ENCODE results near the gene KLK14.

The KLK14 gene

DNA sequence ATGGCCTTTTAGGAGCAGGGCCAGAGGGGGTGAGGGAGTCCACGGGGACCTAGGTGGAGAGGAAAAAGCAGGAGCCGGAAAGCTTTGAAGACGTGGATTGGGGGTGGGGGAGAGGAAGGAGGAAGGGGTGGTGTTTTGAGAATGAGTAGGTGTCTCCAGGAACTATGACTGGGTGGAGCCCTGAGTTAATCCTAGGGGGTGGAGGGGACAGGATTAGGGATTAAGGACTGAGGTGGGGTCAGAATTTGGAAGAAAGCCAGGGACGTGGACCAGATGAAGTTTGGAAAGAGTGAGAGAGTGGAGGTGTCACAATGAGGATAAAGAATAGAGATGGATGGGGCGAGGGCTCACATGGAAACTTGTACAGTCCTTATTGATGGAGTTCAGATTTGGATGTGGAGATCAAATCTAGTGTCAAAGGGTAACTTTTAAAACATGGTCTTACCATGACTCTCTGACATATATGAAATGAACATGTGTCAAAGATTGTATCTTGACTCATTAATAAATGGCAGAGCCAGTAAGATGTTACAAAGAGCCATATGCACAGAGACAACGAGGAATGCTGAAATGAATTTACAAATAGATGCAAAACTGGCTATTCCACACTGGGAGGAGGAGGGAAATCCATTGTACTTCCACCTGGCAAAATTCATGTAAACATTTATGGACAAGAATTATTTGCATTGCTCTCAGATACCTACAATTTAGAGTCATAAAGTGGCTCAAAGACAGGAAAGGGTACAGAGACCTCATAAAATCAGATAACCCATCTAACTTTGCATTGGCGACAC, 16.1 kb downstream of the KLK14 start:
- no peak overlapping the region for H3K27ac ChIP-seq (ENCODE audit: low read depth, low read length)
- H3K36me3 ChIP-seq (ENCODE audit: control insufficient read depth, insufficient read depth, low read length), result no peaks in the 10 kb centered on the region
- peaks cover 7% of the 10 kb centered on the region; the same call in 1 of the 2 replicates for H3K4me1 ChIP-seq (ENCODE audit: control insufficient read depth, insufficient read depth, low read length)
- no peak overlapping the region for H3K9ac ChIP-seq (ENCODE audit: low read depth, low read length)
- H3K9me3 ChIP-seq (ENCODE audit: control insufficient read depth, insufficient read depth, low read length), result no peaks in the 10 kb centered on the region
- H3K27me3 ChIP-seq (ENCODE audit: control insufficient read depth, insufficient read depth, low read length), result no peaks in the 10 kb centered on the region
- H3K4me3 ChIP-seq (ENCODE audit: low read depth, low read length), result no peak overlapping the region

- H3K9me3 ChIP-seq (ENCODE audit: control insufficient read depth, insufficient read depth, low read length), result no peaks in the 10 kb centered on the region
- no peaks in the 10 kb centered on the region for H3K36me3 ChIP-seq (ENCODE audit: control insufficient read depth, insufficient read depth, low read length)
- peaks cover 7% of the 10 kb centered on the region; the same call in 1 of the 2 replicates for H3K4me1 ChIP-seq (ENCODE audit: control insufficient read depth, insufficient read depth, low read length)
- H3K27ac ChIP-seq (ENCODE audit: low read depth, low read length), result peak overlapping the region; percentile 34
- no peaks in the 10 kb centered on the region for H3K27me3 ChIP-seq (ENCODE audit: control insufficient read depth, insufficient read depth, low read length)
- H3K9ac ChIP-seq (ENCODE audit: low read depth, low read length), result no peak overlapping the region
- peak overlapping the region; percentile 85 for H3K4me3 ChIP-seq (ENCODE audit: low read depth, low read length)
These were observed 17.3 kb downstream of the KLK14 start for GRCh38 chr19:51065221-51065960.

DNA sequence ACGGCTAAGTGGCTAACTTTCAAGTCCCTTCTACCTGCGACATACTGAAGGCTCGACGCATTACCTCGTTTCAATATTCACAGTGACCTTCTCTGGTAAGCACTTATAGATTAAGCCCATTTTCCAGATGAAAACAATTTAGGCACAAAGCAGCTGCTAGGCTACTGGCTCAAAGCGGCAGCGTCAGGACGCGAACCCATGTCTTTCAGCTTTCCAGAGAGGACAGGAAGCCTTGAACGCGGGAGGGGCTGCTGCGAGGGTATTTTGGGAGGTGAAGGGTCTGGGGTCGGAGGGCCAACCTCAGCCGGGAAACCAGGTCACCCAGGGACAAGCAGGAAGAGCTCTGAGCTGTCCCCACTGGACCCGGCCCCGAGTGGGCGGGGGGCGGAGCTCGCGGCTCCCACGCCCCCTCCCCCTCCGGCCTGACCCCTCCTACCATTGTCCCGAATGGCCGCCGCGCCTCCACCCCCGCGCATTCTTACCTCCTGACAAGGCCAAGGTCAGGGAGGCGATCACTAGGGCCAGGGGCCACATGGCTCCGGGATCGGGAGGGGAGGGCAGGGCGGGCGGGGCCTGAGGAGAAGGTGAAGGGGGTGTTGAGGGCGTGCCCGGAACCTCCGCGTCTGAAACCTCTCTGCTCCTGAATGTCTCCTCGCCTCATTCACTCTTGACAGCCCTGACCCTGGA, 18.0 kb downstream of the KLK14 start, which contains the start of gene KLK13:
Gene KLK13 (minus strand): TSS at position 559 of the 687 bp plus-strand sequence. CDS start 25 bp downstream, at position 534.
- Histone ChIP-seq H3K9ac (ENCODE audit: low read depth, low read length) (no peak within 1 kb of the TSS), H3K4me3 (ENCODE audit: low read depth, low read length) (peak within 1 kb of the TSS; percentile 85), H3K9me3 (ENCODE audit: control insufficient read depth, insufficient read depth, low read length) (no peaks in the 10 kb centered on the region), H3K27me3 (ENCODE audit: control insufficient read depth, insufficient read depth, low read length) (no peaks in the 10 kb centered on the region), H3K27ac (ENCODE audit: low read depth, low read length) (peak within 1 kb of the TSS; percentile 40), H3K36me3 (ENCODE audit: control insufficient read depth, insufficient read depth, low read length) (no peaks in the 10 kb centered on the region), H3K4me1 (ENCODE audit: control insufficient read depth, insufficient read depth, low read length) (peaks cover 7% of the 10 kb centered on the region; the same call in 1 of the 2 replicates)

- no peaks in the 10 kb centered on the region for H3K9me3 ChIP-seq (ENCODE audit: control insufficient read depth, insufficient read depth, low read length)
- H3K4me1 ChIP-seq (ENCODE audit: control insufficient read depth, insufficient read depth, low read length), result peaks cover 7% of the 10 kb centered on the region; the same call in 1 of the 2 replicates
- H3K4me3 ChIP-seq (ENCODE audit: low read depth, low read length), result no peak overlapping the region
- no peaks in the 10 kb centered on the region for H3K27me3 ChIP-seq (ENCODE audit: control insufficient read depth, insufficient read depth, low read length)
- H3K9ac ChIP-seq (ENCODE audit: low read depth, low read length), result no peak overlapping the region
- H3K36me3 ChIP-seq (ENCODE audit: control insufficient read depth, insufficient read depth, low read length), result no peaks in the 10 kb centered on the region
- H3K27ac ChIP-seq (ENCODE audit: low read depth, low read length), result no peak overlapping the region
These were observed 19.0 kb downstream of the KLK14 start for GRCh38 chr19:51063664-51064063.

DNA sequence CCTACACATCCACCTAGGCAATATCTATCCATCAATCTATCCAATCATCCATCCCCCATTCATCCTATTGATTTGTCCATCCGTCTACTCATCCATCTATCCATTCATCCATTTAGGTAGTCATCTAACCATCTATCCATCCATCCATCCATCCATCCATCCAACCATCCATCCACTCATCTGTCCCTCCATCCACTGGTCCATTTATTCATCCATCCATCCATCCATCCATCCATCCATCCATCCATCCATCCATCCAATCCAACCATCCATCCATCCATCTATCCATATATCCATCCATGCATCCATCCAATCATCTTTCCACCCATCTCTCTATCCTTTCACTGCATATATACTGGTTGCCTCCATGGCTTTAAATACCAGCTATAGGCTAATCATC, 21.7 kb downstream of the KLK14 start:
- H3K4me3 ChIP-seq (ENCODE audit: low read depth, low read length), result no peak overlapping the region
- no peak overlapping the region for H3K27ac ChIP-seq (ENCODE audit: low read depth, low read length)
- peaks cover 5% of the 10 kb centered on the region; the same call in 1 of the 2 replicates for H3K4me1 ChIP-seq (ENCODE audit: control insufficient read depth, insufficient read depth, low read length)
- no peaks in the 10 kb centered on the region for H3K27me3 ChIP-seq (ENCODE audit: control insufficient read depth, insufficient read depth, low read length)
- H3K9me3 ChIP-seq (ENCODE audit: control insufficient read depth, insufficient read depth, low read length), result no peaks in the 10 kb centered on the region
- H3K36me3 ChIP-seq (ENCODE audit: control insufficient read depth, insufficient read depth, low read length), result no peaks in the 10 kb centered on the region
- H3K9ac ChIP-seq (ENCODE audit: low read depth, low read length), result no peak overlapping the region

- H3K4me3 ChIP-seq (ENCODE audit: low read depth, low read length), result no peak overlapping the region
- H3K9me3 ChIP-seq (ENCODE audit: control insufficient read depth, insufficient read depth, low read length), result no peaks in the 10 kb centered on the region
- H3K27ac ChIP-seq (ENCODE audit: low read depth, low read length), result no peak overlapping the region
- no peak overlapping the region for H3K9ac ChIP-seq (ENCODE audit: low read depth, low read length)
- no peaks in the 10 kb centered on the region for H3K4me1 ChIP-seq (ENCODE audit: control insufficient read depth, insufficient read depth, low read length)
- no peaks in the 10 kb centered on the region for H3K27me3 ChIP-seq (ENCODE audit: control insufficient read depth, insufficient read depth, low read length)
- H3K36me3 ChIP-seq (ENCODE audit: control insufficient read depth, insufficient read depth, low read length), result no peaks in the 10 kb centered on the region
These were observed 22.4 kb downstream of the KLK14 start for GRCh38 chr19:51060336-51060735.

DNA sequence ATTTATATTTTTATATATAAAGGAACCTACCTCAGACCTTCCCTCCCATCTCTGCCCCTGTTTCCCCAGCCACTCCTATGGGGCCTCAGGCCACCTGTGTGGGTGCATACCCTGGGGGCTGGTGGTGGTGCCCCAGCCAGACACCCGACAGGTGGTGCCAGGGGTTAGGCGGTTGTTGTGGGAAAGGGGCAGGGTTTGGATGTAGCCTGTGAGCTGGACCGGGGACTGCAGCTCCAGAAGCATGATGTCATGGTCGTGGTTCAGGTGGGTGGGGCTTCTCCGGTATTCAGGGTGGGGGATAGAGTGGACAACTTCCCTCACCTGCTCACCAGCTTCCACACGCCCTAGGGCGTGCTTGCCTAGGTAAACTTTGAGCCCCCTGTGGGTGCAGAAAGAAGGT, 23.0 kb downstream of the KLK14 start:
- no peaks in the 10 kb centered on the region for H3K9me3 ChIP-seq (ENCODE audit: control insufficient read depth, insufficient read depth, low read length)
- no peak overlapping the region for H3K27ac ChIP-seq (ENCODE audit: low read depth, low read length)
- no peaks in the 10 kb centered on the region for H3K36me3 ChIP-seq (ENCODE audit: control insufficient read depth, insufficient read depth, low read length)
- H3K4me3 ChIP-seq (ENCODE audit: low read depth, low read length), result no peak overlapping the region
- H3K4me1 ChIP-seq (ENCODE audit: control insufficient read depth, insufficient read depth, low read length), result no peaks in the 10 kb centered on the region
- H3K27me3 ChIP-seq (ENCODE audit: control insufficient read depth, insufficient read depth, low read length), result no peaks in the 10 kb centered on the region
- no peak overlapping the region for H3K9ac ChIP-seq (ENCODE audit: low read depth, low read length)

GRCh38 chr19:51055866-51056265, 26.8 kb downstream of the KLK14 start:
- Histone ChIP-seq H3K27ac (ENCODE audit: low read depth, low read length) (no peak overlapping the region), H3K9ac (ENCODE audit: low read depth, low read length) (no peak overlapping the region), H3K36me3 (ENCODE audit: control insufficient read depth, insufficient read depth, low read length) (no peaks in the 10 kb centered on the region), H3K4me1 (ENCODE audit: control insufficient read depth, insufficient read depth, low read length) (no peaks in the 10 kb centered on the region), H3K27me3 (ENCODE audit: control insufficient read depth, insufficient read depth, low read length) (no peaks in the 10 kb centered on the region), H3K9me3 (ENCODE audit: control insufficient read depth, insufficient read depth, low read length) (no peaks in the 10 kb centered on the region), H3K4me3 (ENCODE audit: low read depth, low read length) (no peak overlapping the region)

- Histone ChIP-seq H3K9ac (ENCODE audit: low read depth, low read length) (no peak overlapping the region), H3K27ac (ENCODE audit: low read depth, low read length) (peak overlapping the region; percentile 88), H3K9me3 (ENCODE audit: control insufficient read depth, insufficient read depth, low read length) (no peaks in the 10 kb centered on the region), H3K4me3 (ENCODE audit: low read depth, low read length) (no peak overlapping the region), H3K4me1 (ENCODE audit: control insufficient read depth, insufficient read depth, low read length) (peaks cover 12% of the 10 kb centered on the region; the same call in 1 of the 2 replicates), H3K36me3 (ENCODE audit: control insufficient read depth, insufficient read depth, low read length) (no peaks in the 10 kb centered on the region), H3K27me3 (ENCODE audit: control insufficient read depth, insufficient read depth, low read length) (no peaks in the 10 kb centered on the region)
These were observed 35.7 kb downstream of the KLK14 start for GRCh38 chr19:51047031-51047335.

DNA sequence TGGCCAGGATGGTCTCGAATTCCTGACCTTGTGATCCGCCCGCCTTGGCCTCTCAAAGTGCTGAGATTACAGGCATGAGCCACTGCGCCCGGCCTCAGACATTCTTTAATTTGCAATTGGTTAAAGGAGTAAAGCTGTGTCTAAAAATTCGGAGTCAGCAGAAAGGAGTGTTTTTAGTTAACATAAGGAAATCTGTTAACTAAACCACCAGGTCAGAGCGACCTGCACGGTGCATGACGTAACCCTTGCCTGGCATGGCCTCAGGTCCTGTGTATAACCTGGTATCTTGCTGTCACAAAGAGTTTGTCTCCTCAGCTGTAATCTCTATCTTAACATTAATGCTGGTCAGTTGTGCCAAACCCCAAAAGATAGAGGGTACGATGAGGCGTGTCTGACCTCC, 38.4 kb downstream of the KLK14 start:
- H3K4me3 ChIP-seq (ENCODE audit: low read depth, low read length), result no peak overlapping the region
- no peak overlapping the region for H3K27ac ChIP-seq (ENCODE audit: low read depth, low read length)
- H3K36me3 ChIP-seq (ENCODE audit: control insufficient read depth, insufficient read depth, low read length), result no peaks in the 10 kb centered on the region
- no peaks in the 10 kb centered on the region for H3K27me3 ChIP-seq (ENCODE audit: control insufficient read depth, insufficient read depth, low read length)
- H3K4me1 ChIP-seq (ENCODE audit: control insufficient read depth, insufficient read depth, low read length), result peaks cover 12% of the 10 kb centered on the region; the same call in 1 of the 2 replicates
- no peak overlapping the region for H3K9ac ChIP-seq (ENCODE audit: low read depth, low read length)
- H3K9me3 ChIP-seq (ENCODE audit: control insufficient read depth, insufficient read depth, low read length), result no peaks in the 10 kb centered on the region
